GM12875 (cell line): ENCODE results near the gene YOD1.

Experiments used
- H3K4me3 ChIP-seq: one replicate; pipeline ENCODE4 v1.5.1; 2011; ENCODE audit warnings: low read depth, low read length, control low read depth
- CTCF ChIP-seq: IDR thresholded peaks from 2 replicates; pipeline ENCODE4 v1.5.1; 2011; ENCODE audit warnings: low read depth, mild to moderate bottlenecking, control low read depth, inconsistent platforms, low read length, moderate library complexity, borderline replicate concordance; ENCODE audit not compliant: insufficient read depth

The YOD1 gene

GRCh38 chr1:207088161-207088560 is 37.2 kb upstream of the YOD1 start:
- no peak overlapping the region for H3K4me3 ChIP-seq
- no peak for TF ChIP-seq CTCF

DNA sequence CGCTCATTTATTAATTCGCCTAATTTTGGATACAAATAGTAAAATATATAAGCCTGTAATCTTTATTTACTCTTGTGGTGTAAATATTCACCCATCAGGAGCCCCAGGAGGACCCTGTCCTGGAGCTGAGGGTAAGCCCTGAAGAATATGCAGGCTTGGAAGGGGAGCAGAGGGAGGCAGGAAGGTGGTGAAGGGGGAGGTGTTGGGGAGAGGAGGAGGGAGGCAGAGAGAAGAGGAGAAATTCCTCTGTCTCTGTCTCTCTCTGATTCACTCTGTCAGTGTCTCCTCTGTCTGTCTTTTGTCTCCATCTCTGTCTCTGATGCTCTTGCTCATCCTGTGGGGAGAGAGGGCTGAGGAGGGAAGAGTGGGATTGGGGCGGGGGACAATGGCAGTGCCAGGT is 34.9 kb upstream of the YOD1 start:
- no peak for TF ChIP-seq CTCF
- H3K4me3 ChIP-seq = no peak overlapping the region

GRCh38 chr1:207084701-207085180 is 33.7 kb upstream of the YOD1 start:
- peak; percentile 61 for TF ChIP-seq CTCF

GRCh38 chr1:207084232-207084631 is 33.2 kb upstream of the YOD1 start:
- no peak for TF ChIP-seq CTCF
- H3K4me3 ChIP-seq = no peak overlapping the region

More at GRCh38 chr1:207084701-207085180, 33.7 kb upstream of the YOD1 start:
- H3K4me3 ChIP-seq = no peak overlapping the region

- H3K4me3 ChIP-seq = no peak overlapping the region
- no peak for TF ChIP-seq CTCF
These were observed 30.8 kb upstream of the YOD1 start for GRCh38 chr1:207081806-207082205.

- TF ChIP-seq CTCF = no peak
- no peak overlapping the region for H3K4me3 ChIP-seq
These were observed 30.1 kb upstream of the YOD1 start for GRCh38 chr1:207081088-207081487.

- no peak for TF ChIP-seq CTCF
- H3K4me3 ChIP-seq = no peak overlapping the region
These were observed 28.8 kb upstream of the YOD1 start for GRCh38 chr1:207079706-207080241.
